GOT3 (cell line): ENCODE measurements around the gene BLVRA.
"Not testable (repeated sequence)": the region's sequence is repeated elsewhere in the genome, so short reads cannot be mapped to it uniquely, and the experiment has no call there.

Source experiments
- DNase-seq: peaks from one replicate; lab custom pipeline; 2025; ENCODE audit warnings: mixed read lengths; lab: John Stamatoyannopoulos, UW

BLVRA gene

GRCh38 chr7:43758029-43758821 lies at the start of gene BLVRA:
Gene BLVRA (plus strand): TSS chr7:43758680. CDS start chr7:43771159, 12,479 bp downstream.
- DNase-seq = no peak

- no peak for DNase-seq
Measured at GRCh38 chr7:43711503-43711902, 47.0 kb upstream of the BLVRA start.

- not testable (repeated sequence) for DNase-seq
Measured at GRCh38 chr7:43715966-43716365, 42.5 kb upstream of the BLVRA start.

- no peak for DNase-seq
Measured at GRCh38 chr7:43716598-43716997, 41.9 kb upstream of the BLVRA start.

GRCh38 chr7:43721193-43721806 lies 37.2 kb upstream of the BLVRA start:
- DNase-seq = no peak

GRCh38 chr7:43723007-43723341 lies 35.5 kb upstream of the BLVRA start:
- no peak for DNase-seq

- DNase-seq = no peak
Measured at GRCh38 chr7:43725251-43725650, 33.2 kb upstream of the BLVRA start.

GRCh38 chr7:43726466-43726865 lies 32.0 kb upstream of the BLVRA start:
- no peak for DNase-seq

- no peak for DNase-seq
Measured at GRCh38 chr7:43727003-43727402, 31.5 kb upstream of the BLVRA start.

GRCh38 chr7:43727494-43727893 lies 31.0 kb upstream of the BLVRA start:
- DNase-seq = no peak

GRCh38 chr7:43729214-43729923 lies 29.1 kb upstream of the BLVRA start, which contains the start of gene COA1:
Gene COA1 (minus strand): TSS chr7:43729523. CDS start chr7:43648614, 80,909 bp downstream.
- peak; percentile 68 for DNase-seq

GRCh38 chr7:43729924-43730248 lies 28.6 kb upstream of the BLVRA start:
- DNase-seq = no peak

GRCh38 chr7:43731494-43731893 lies 27.0 kb upstream of the BLVRA start:
- DNase-seq = not testable (repeated sequence)

GRCh38 chr7:43734575-43735332 lies 23.7 kb upstream of the BLVRA start:
- DNase-seq = not testable (repeated sequence)

GRCh38 chr7:43735403-43735801 lies 23.1 kb upstream of the BLVRA start:
- no peak for DNase-seq

GRCh38 chr7:43735802-43736603 lies 22.5 kb upstream of the BLVRA start:
- no peak for DNase-seq

- DNase-seq = no peak
Measured at GRCh38 chr7:43737467-43738127, 20.9 kb upstream of the BLVRA start.

GRCh38 chr7:43742692-43743091 lies 15.8 kb upstream of the BLVRA start:
- DNase-seq = no peak

- no peak for DNase-seq
Measured at GRCh38 chr7:43747328-43748105, 11.0 kb upstream of the BLVRA start.

- DNase-seq = no peak
Measured at GRCh38 chr7:43749383-43749940, 9.0 kb upstream of the BLVRA start.
